HG03097 (cell line): ENCODE data around the gene PTGES2.
A peak's percentile ranks its signal among the peaks of the same experiment; 100 is the strongest.
"Not testable (repeated sequence)": the region's sequence is repeated elsewhere in the genome, so short reads cannot be mapped to it uniquely, and the experiment has no call there.

Experiments
- ATAC-seq: cut with Tn5 transposase; IDR thresholded peaks from one replicate; pipeline ENCODE4 v1.9.1; 2021; ENCODE audit not compliant: unreplicated experiment, low FRiP score

PTGES2 gene

GRCh38 chr9:128120741-128121465 is 6.6 kb downstream of the PTGES2 start:
- ATAC-seq, result no peak

- ATAC-seq, result no peak
These were observed 7.3 kb downstream of the PTGES2 start for GRCh38 chr9:128120061-128120740.

DNA sequence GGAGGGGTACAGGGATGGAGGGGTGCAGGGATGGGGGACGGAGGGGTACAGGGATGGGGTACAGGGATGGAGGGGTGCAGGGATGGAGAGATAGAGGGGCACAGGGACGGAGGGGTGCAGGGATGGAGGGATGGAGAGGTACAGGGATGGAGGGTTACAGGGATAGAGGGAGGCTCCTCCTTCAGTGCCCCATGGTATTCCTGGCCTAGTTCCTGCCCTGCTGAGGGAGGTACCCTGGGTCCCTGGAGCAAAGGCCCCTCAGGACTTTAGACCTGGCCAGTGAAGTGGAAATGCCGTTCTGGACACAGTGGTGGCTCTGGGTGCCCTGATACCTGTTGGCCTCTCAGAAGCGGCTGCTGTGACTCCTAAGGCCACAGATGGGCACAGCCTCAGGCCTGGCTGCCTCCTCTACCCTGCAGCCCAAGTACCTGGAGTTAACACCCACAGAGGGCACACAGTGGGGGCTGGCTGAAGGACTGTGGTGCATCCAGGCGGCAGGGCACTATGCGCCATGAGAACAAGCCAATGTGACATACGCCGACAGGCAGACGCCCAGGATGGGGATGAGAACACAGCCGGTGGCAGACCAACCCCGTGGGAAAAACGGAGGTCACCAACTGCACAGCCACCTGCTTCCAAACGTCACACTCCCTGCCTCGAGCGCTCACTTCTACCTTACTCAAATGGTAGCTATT is 8.4 kb downstream of the PTGES2 start:
- no peak for ATAC-seq

- ATAC-seq, result no peak
These were observed 9.1 kb downstream of the PTGES2 start for GRCh38 chr9:128118472-128118857.

DNA sequence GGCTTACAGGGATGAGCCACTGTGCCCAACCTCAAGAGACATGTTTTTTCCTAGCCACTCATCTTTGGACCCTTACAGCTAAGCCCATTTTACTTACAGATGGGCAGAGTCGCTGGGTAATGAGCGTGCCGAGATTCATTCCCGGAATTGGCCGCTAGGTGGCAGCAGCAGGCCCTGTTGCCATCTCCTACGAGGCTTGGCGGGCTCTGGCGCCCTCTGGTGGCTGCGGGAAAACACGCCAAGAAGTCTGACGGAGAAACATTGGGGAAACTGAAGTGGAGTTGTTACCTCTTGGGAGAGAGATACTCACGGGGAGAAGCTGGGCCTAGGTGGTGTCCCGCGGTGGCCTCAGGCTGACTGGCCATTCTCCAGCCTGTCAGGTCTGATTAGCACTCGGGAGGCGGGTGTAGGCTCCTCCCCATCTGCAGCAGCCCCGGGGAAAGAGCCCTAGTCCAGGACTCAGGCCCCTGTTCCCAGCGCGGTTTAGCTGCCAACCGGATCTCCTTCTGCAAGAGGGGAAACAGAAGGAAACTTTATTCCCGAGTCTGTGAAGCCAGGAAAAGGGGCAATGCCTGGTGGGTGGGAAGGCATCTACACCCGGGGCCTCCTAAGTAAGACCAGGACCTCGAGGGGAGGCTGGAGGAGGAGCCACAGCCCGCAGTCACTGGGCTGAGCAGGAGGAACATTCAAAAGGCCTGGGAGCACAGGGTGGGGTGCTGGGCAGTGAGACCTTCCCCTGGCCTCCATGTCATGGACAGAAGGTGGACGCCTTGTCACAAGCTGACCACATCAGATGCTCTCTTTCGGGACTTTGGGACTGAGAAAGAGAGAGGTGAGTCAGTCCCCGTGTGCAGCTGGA is 9.7 kb downstream of the PTGES2 start:
- ATAC-seq, result peak; percentile 51

GRCh38 chr9:128116104-128117083 is 11.1 kb downstream of the PTGES2 start:
- ATAC-seq, result no peak

GRCh38 chr9:128115187-128116103 is 12.1 kb downstream of the PTGES2 start:
- ATAC-seq, result no peak

GRCh38 chr9:128114326-128115186 is 13.0 kb downstream of the PTGES2 start:
- no peak for ATAC-seq

DNA sequence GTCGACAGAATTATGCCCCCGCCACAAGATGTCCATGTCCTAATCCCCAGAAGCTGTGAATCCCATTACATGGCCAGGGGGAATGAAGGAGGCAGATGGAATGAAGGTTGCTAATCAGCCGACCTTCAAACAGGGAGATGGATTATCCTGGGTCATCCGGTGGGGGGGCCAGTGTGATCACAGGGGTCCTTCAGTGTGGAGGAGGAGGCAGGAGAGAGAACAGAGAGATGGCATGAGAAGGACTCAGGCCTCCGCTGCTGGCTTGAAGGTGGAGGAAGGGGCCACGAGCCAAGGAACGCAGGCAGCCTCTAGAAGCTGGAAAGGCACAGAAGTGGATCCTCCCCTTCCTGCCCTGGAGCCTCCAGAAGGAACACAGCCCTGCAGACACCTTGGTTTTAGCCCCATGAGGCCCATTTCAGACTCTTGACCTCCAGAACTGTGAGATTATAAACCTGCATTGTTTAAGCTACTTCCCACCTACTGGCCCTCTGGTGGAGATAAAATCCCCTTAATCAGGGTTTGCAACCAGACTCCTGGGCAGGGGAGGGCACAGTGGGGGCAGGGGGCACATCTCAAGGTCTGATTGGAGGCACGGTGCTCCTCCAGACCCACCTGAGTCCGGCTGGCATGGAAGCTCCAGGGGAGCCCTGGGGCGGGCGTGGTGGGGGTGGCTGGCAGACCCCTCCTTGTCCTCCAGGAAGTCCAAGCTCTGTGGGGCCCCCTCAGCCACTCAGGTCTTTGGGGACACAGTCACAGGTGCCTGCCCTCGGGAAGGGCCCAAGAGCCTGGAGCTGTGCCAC is 13.8 kb downstream of the PTGES2 start:
- no peak for ATAC-seq

GRCh38 chr9:128111726-128112125 is 15.8 kb downstream of the PTGES2 start:
- not testable (repeated sequence) for ATAC-seq

DNA sequence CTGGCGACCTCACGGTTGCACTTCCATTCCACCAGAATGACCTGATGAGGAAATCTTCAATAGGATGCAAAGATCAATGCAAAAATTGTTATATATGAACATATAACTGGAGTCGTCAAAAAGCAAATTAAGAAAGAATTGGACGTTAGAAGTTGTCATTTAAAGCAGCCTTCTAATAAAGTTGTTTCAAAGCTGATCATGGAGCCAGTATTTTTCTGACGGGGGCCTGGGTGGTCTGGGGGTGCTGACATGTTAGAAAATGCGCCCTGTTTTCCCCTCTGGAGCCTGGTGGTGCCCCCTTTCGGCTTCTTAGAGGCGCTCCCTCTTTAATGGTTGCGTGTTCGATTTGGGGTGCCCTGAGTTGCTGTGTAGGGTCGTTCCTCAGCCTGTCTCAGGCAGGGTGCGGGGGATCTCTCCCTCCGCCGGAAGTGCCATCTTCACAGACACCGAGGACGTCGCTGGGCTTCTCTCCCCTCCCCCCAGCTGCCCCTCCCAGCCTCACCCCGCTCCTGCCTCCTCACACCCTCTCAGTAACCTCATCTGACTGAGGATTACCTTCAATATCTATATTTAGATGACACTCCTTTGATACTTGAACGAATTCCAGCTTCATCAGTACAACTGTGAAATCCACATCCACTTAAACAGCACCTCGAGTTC is 18.3 kb downstream of the PTGES2 start:
- no peak for ATAC-seq

- no peak for ATAC-seq
These were observed 19.1 kb downstream of the PTGES2 start for GRCh38 chr9:128108269-128109049.

DNA sequence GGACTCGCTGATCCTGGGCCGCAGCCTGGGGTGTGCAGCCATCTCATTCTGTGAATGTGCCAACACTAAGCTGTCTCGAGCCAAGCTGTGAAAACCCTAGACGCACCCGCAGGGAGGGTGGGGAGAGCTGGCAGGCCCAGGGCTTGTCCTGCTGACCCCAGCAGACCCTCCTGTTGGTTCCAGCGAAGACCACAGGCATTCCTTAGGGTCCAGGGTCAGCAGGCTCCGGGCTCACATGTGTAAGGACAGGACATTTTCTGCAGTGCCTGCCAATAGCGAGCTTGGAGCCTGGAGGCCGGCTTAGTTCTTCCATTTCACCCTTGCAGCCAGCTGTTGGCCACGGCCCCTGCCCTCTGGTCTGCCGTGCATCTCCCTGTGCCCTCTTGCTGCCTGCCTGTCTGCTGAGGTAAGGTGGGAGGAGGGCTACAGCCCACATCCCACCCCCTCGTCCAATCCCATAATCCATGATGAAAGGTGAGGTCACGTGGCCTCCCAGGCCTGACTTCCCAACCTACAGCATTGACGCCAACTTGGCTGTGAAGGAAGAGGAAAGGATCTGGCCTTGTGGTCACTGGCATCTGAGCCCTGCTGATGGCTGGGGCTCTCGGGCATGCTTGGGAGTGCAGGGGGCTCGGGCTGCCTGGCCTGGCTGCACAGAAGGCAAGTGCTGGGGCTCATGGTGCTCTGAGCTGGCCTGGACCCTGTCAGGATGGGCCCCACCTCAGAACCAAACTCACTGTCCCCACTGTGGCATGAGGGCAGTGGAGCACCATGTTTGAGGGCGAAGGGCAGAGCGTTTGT is 19.9 kb downstream of the PTGES2 start:
- ATAC-seq, result no peak

DNA sequence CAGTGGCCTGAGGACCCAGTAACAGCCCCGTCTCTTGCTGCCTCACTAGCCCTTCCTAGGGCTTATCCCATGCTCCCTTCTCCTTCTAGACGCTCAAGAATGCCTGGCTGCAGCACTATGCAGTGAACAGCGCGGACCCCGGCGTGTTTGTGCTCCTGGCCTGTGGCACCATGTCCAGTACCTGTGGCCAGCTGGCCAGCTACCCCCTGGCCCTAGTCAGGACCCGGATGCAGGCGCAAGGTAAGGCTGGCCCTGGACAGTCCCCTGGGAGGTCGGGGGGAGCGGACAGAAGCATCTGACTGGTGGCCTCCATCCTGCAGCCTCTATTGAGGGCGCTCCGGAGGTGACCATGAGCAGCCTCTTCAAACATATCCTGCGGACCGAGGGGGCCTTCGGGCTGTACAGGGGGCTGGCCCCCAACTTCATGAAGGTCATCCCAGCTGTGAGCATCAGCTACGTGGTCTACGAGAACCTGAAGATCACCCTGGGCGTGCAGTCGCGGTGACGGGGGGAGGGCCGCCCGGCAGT is 20.5 kb downstream of the PTGES2 start:
- ATAC-seq, result no peak
